Measurements from ENCODE around the gene RANGRF. TPM values are rescaled to one million over a fixed set of nuclear protein-coding genes. Genes with fewer than 3 reads are reported as not detected.

The RANGRF gene
- total RNA-seq, 1 experiment from 2014 or later = 28.6 TPM

DNA sequence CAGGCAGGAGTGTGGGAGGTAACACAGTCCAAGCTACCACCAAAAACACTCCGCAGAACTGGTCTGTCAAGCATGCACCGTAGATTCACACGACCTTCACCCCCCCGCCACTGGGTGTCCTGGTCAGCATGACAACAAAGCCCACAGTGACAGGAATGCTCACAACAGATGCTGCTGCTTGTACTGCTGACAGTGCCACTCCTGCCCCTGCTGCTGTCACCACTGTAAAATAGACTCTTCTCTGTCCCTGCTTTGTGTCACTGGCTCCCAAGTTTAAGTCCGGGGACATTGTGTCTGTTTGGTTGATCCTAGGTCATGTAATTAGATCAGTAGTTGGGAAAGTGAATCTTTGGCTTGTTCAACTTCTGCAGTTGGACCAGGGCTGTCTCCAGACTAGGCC, 44.2 kb downstream of the RANGRF start:
- in situ Hi-C loops (cut with HindIII; ENCODE audit: low pct_unique_long_range_greater_than_20kb, low sequenced_read_pairs) = no loop called here
- DNase-seq (ENCODE audit: low read depth) = no peak

- in situ Hi-C loops (cut with HindIII; ENCODE audit: low pct_unique_long_range_greater_than_20kb, low sequenced_read_pairs) = no loop called here
- DNase-seq (ENCODE audit: low read depth) = no peak
Measured at GRCh38 chr17:8333281-8333680, 44.8 kb downstream of the RANGRF start.

DNA sequence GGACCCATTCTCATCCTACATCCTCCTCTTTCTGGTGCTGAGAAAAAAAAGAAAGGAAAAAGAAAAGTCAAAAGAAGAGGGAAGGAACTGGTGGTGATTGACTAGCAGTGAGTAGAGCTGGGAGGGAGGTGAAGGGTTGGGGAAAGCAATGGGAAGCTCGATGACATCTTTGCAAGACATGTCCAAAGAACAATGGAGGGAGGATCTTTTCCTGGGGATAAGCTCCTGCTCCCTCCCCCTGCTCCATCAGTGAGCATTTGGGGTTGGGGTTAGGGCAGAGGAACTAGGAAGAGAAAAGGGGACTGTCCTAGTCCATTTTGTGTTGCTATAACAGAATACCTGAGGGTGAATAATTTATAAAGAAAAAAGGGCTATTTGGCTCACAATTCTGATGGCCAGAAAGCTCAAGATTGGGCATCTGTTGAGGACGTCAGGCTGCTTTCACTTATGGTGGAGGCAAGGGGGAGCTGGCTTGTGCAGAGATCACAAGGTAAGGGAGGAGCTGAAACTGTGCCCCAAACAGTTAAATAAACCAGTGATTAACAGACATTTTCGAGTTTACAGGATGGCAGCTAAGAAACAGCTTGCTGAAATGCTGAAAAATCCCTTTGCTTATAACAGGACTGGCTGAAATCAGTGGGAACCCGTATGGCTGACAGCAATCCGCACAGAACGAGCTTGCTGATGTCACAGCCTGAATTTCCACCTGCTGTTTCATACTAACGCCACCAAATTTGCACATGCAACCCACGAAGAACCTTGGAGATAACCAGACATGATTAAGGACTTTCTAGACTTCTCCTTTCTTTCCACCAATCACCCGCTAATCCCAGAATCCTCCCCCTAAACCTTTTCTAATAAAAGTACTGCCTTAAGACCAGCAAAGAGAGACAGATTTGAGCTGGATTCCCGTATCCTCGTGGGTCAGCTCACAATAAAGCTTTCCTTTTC, 49.6 kb downstream of the RANGRF start:
- in situ Hi-C loops (cut with HindIII; ENCODE audit: low pct_unique_long_range_greater_than_20kb, low sequenced_read_pairs) = no loop called here
- DNase-seq (ENCODE audit: low read depth) = no peak

GRCh38 chr17:8338753-8339140, 50.3 kb downstream of the RANGRF start:
- in situ Hi-C loops (cut with HindIII; ENCODE audit: low pct_unique_long_range_greater_than_20kb, low sequenced_read_pairs) = no loop called here
- no peak for DNase-seq (ENCODE audit: low read depth)

GRCh38 chr17:8339540-8339939, 51.1 kb downstream of the RANGRF start, which contains the start of gene ODF4:
ODF4 (plus strand) TSS chr17:8339840; CDS start chr17:8340052, 212 bp downstream.
- no peak for DNase-seq (ENCODE audit: low read depth)
- in situ Hi-C loops (cut with HindIII; ENCODE audit: low pct_unique_long_range_greater_than_20kb, low sequenced_read_pairs) = no loop called here

Other genes starting within 250 kb of the RANGRF start
- not detected in 2 replicates for gene ALOX15B, start 249.6 kb upstream of the RANGRF start, total RNA-seq (2014; rRNA removed; shearing (Covaris generic); ENCODE audit: low replicate concordance)
- 0.74 TPM in 1 of 2 replicates, not detected in the other for gene ALOX12B, start 201.0 kb upstream of the RANGRF start, total RNA-seq (2014; rRNA removed; shearing (Covaris generic); ENCODE audit: low replicate concordance)
- gene ALOXE3, start 170.2 kb upstream of the RANGRF start, total RNA-seq (2014; rRNA removed; shearing (Covaris generic); ENCODE audit: low replicate concordance) = not detected in 2 replicates
- 5.3 TPM in 1 of 2 replicates, not detected in the other for gene HES7, start 164.6 kb upstream of the RANGRF start, total RNA-seq (2014; rRNA removed; shearing (Covaris generic); ENCODE audit: low replicate concordance)
- gene PER1, start 136.3 kb upstream of the RANGRF start, total RNA-seq (2014; rRNA removed; shearing (Covaris generic); ENCODE audit: low replicate concordance) = 3.2 and 5.6 TPM in 2 replicates
- gene VAMP2, start 125.7 kb upstream of the RANGRF start, total RNA-seq (2014; rRNA removed; shearing (Covaris generic); ENCODE audit: low replicate concordance) = 0.09 TPM in 1 of 2 replicates, not detected in the other
- gene TMEM107, start 112.3 kb upstream of the RANGRF start, total RNA-seq (2014; rRNA removed; shearing (Covaris generic); ENCODE audit: low replicate concordance) = 47.8 and 62.4 TPM in 2 replicates
- 7.0 and 8.7 TPM in 2 replicates for gene BORCS6, start 98.5 kb upstream of the RANGRF start, total RNA-seq (2014; rRNA removed; shearing (Covaris generic); ENCODE audit: low replicate concordance)
- gene AURKB, start 78.1 kb upstream of the RANGRF start, total RNA-seq (2014; rRNA removed; shearing (Covaris generic); ENCODE audit: low replicate concordance) = 67.6 and 78.3 TPM in 2 replicates
- gene CTC1, start 40.6 kb upstream of the RANGRF start, total RNA-seq (2014; rRNA removed; shearing (Covaris generic); ENCODE audit: low replicate concordance) = 0.38 and 1.2 TPM in 2 replicates
- 30.2 and 38.5 TPM in 2 replicates for gene PFAS, start 39.4 kb upstream of the RANGRF start, total RNA-seq (2014; rRNA removed; shearing (Covaris generic); ENCODE audit: low replicate concordance)
- gene SLC25A35, start 6.7 kb downstream of the RANGRF start, total RNA-seq (2014; rRNA removed; shearing (Covaris generic); ENCODE audit: low replicate concordance) = 0.81 TPM in 1 of 2 replicates, not detected in the other
- gene ARHGEF15, start 21.6 kb downstream of the RANGRF start, total RNA-seq (2014; rRNA removed; shearing (Covaris generic); ENCODE audit: low replicate concordance) = not detected in 2 replicates
- not detected in 2 replicates for gene ODF4, start 51.2 kb downstream of the RANGRF start, total RNA-seq (2014; rRNA removed; shearing (Covaris generic); ENCODE audit: low replicate concordance)
- gene RPL26, start 94.5 kb downstream of the RANGRF start, total RNA-seq (2014; rRNA removed; shearing (Covaris generic); ENCODE audit: low replicate concordance) = 2,280 and 2,521 TPM in 2 replicates
- gene RNF222, start 109.2 kb downstream of the RANGRF start, total RNA-seq (2014; rRNA removed; shearing (Covaris generic); ENCODE audit: low replicate concordance) = not detected in 2 replicates
- 29.1 and 46.7 TPM in 2 replicates for gene NDEL1, start 147.2 kb downstream of the RANGRF start, total RNA-seq (2014; rRNA removed; shearing (Covaris generic); ENCODE audit: low replicate concordance)

Data from Caki2 (cell line).